ENCODE measurements around the gene LMTK2. TPM values are rescaled to one million over a fixed set of nuclear protein-coding genes. Genes with fewer than 3 reads are reported as not detected.

LMTK2 gene
- total RNA-seq, 1 experiment from 2014 or later = 37.1 TPM

DNA sequence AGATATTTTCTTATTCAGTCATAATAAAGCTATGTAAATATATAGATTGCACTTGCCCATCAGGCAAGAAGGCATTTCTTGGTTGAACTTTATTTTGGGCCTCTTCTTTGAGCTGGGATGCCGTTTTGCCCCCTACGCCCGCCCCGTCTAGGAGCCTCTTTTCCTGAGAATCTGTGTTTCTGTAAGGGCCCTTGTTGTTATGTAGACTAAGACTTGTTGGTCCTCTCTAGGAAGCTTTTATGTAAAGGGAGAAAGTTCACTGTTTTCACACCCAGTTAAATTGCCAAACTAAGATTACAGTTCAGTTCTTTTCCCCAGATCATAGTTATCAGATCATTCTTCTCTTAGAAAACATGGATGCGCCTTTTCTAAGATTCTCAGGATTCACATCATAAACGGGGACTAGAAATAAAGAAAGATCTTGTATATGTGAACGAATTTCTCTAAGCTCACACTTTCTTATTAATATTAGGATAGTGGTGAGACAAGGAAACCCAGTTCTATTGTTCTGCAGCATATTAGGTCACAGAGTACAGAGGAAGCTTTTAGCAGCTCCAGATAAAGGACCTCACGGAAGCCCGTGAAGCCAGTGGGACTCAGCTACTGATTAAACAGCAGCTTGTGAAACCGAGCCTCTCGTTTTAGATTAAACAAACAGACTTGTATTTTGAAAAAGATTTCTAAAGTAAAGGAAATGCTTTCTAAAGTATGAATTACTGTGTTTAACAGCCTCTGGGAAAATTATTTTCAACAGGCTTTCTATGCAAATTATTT, 3.8 kb downstream of the LMTK2 start:
- intact Hi-C loops (cut with micrococcal nuclease; ENCODE audit: unreplicated experiment) = no loop called here
- TF ChIP-seq EZH2 (IDR thresholded peaks at IDR 0.05; ENCODE audit: low read depth) = no peak
- TF ChIP-seq, protein P1, sequence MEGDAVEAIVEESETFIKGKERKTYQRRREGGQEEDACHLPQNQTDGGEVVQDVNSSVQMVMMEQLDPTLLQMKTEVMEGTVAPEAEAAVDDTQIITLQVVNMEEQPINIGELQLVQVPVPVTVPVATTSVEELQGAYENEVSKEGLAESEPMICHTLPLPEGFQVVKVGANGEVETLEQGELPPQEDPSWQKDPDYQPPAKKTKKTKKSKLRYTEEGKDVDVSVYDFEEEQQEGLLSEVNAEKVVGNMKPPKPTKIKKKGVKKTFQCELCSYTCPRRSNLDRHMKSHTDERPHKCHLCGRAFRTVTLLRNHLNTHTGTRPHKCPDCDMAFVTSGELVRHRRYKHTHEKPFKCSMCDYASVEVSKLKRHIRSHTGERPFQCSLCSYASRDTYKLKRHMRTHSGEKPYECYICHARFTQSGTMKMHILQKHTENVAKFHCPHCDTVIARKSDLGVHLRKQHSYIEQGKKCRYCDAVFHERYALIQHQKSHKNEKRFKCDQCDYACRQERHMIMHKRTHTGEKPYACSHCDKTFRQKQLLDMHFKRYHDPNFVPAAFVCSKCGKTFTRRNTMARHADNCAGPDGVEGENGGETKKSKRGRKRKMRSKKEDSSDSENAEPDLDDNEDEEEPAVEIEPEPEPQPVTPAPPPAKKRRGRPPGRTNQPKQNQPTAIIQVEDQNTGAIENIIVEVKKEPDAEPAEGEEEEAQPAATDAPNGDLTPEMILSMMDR (conservative IDR thresholded peaks at IDR 0.05) = no peak
- Histone ChIP-seq H3K36me3 (ENCODE audit: low read depth) (no peaks in the 10 kb centered on the region; the same call in 1 of the 2 replicates), H3F3A (ENCODE audit: insufficient read depth, low read depth) (peaks cover 16% of the 10 kb centered on the region), H3K9me2 (ENCODE audit: insufficient read depth) (0 out of 2 replicates have a peak, but pooled peaks cover 5% of the 10 kb centered on the region), H3K27me3 (ENCODE audit: insufficient read depth, low read depth) (no peaks in the 10 kb centered on the region), H2AFZ (no peak overlapping the region), H3K9me3 (ENCODE audit: insufficient read depth, low read depth) (no peaks in the 10 kb centered on the region), H3K4me3 (peak overlapping the region; percentile 31; the same call in 1 of the 2 replicates), H4K20me1 (ENCODE audit: insufficient read depth) (peaks cover 6% of the 10 kb centered on the region), H3K79me2 (ENCODE audit: low read depth) (peaks cover 87% of the 10 kb centered on the region), H3K27ac (peak overlapping the region; percentile 22), H3K4me1 (replicated peaks; ENCODE audit: insufficient read depth) (peaks cover 40% of the 10 kb centered on the region), H3K4me2 (peak overlapping the region; percentile 83)
- BruUV-seq (replicated peaks) = no TSS peak
- peak in 1 of 2 experiments; percentile 62 for DNase-seq
- POLR2A ChIA-PET (ENCODE audit: unreplicated experiment) = interaction anchor here (0.5 to 0.9 kb wide), 3 partner anchors 10 to 774 kb away, joined by 4 to 8 read pairs (median 4); no protein-coding TSS in a partner anchor
- CTCF ChIA-PET = interaction anchor here (0.6 to 1.2 kb wide), 4 partner anchors 22 to 264 kb away, joined by 3 to 14 read pairs (median 4); no protein-coding TSS in a partner anchor

DNA sequence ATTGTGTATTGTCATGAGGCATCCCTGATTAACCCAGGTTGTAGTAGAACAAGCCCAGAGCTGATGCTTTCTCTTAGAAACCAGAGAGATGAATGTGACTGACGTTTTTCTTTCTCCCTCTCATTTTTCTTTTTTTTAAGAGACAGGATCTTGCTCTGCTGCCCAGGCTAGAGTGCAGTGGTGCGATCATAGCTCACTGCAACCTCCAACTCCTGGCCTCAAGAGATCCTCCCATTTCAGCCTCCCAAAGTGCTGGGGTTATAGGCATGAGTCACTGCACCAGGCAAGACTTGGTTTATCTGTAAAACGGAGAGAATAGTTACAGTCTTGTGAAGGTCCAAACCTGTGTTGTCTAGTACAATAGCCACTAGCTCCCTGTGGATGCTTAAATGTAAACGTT, 5.4 kb downstream of the LMTK2 start:
- no peaks in the 10 kb centered on the region for H3K9me3 ChIP-seq (ENCODE audit: insufficient read depth, low read depth)
- no peak overlapping the region for H3K4me3 ChIP-seq
- POLR2A ChIA-PET (ENCODE audit: unreplicated experiment) = no interaction called here
- no peaks in the 10 kb centered on the region for H3K27me3 ChIP-seq (ENCODE audit: insufficient read depth, low read depth)
- 0 out of 2 replicates have a peak, but pooled peaks cover 5% of the 10 kb centered on the region for H3K9me2 ChIP-seq (ENCODE audit: insufficient read depth)
- no TSS peak for BruUV-seq (replicated peaks)
- H3F3A ChIP-seq (ENCODE audit: insufficient read depth, low read depth) = peaks cover 14% of the 10 kb centered on the region; the same call in 1 of the 2 replicates
- CTCF ChIA-PET = no interaction called here
- H3K4me1 ChIP-seq (replicated peaks; ENCODE audit: insufficient read depth) = peaks cover 47% of the 10 kb centered on the region
- no peak for TF ChIP-seq EZH2 (IDR thresholded peaks at IDR 0.05; ENCODE audit: low read depth)
- TF ChIP-seq, protein P1 (conservative IDR thresholded peaks at IDR 0.05) = no peak
- no peak overlapping the region for H3K27ac ChIP-seq
- peaks cover 6% of the 10 kb centered on the region for H4K20me1 ChIP-seq (ENCODE audit: insufficient read depth)
- H2AFZ ChIP-seq = no peak overlapping the region
- intact Hi-C loops (cut with micrococcal nuclease; ENCODE audit: unreplicated experiment) = no loop called here
- H3K79me2 ChIP-seq (ENCODE audit: low read depth) = peaks cover 100% of the 10 kb centered on the region
- no peaks in the 10 kb centered on the region; the same call in 1 of the 2 replicates for H3K36me3 ChIP-seq (ENCODE audit: low read depth)
- no peak overlapping the region for H3K4me2 ChIP-seq
- DNase-seq = no peak

DNA sequence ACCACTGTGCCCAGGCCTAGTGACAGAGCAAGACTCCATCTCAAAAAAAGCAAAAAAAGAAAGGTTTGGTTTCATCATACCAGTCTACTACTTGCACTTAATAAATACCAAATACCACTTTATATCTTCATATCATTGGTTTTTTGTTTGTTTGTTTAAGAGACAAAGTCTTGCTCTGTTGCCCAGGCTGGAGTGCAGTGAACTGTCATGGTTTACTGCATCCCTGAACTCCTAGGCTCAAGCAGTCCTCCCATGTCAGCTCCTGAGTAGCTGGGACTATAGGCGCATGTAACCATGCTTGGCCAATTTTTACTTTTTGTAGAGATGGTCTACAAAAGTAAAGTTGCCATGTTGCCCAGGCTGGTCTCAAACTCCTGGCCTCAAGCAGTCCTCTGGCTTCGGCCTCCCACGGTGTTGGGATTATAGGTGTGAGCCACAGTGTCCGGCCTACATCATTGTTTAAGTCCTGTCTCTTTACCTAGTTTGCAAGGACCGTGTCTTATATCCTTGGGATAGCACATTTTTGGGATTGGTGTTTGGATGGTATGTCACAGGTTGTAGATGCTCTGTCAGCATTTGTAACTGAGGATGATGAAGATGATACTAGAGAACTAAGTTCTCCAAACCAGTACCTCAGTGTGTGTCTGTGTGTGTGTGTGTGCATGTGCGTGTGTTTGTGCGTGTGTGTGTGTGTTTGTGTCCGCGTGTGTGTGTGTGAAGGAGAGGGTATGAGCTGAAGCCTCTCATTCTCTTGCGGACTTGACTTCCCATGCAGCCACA, 9.3 kb downstream of the LMTK2 start:
- POLR2A ChIA-PET (ENCODE audit: unreplicated experiment) = interaction anchor here (0.6 kb wide), 1 partner anchor 53 kb away, joined by 4 read pairs; no protein-coding TSS in a partner anchor

More for the DNA sequence above, 9.3 kb downstream of the LMTK2 start:
- H3K27me3 ChIP-seq (ENCODE audit: insufficient read depth, low read depth) = no peaks in the 10 kb centered on the region
- H2AFZ ChIP-seq = no peak overlapping the region
- peaks cover 58% of the 10 kb centered on the region for H3K4me1 ChIP-seq (replicated peaks; ENCODE audit: insufficient read depth)
- CTCF ChIA-PET = no interaction called here
- no peaks in the 10 kb centered on the region for H3K36me3 ChIP-seq (ENCODE audit: low read depth)
- TF ChIP-seq, protein P1 (conservative IDR thresholded peaks at IDR 0.05) = no peak
- TF ChIP-seq EZH2 (IDR thresholded peaks at IDR 0.05; ENCODE audit: low read depth) = no peak
- no peak overlapping the region for H3K4me3 ChIP-seq
- H3K9me2 ChIP-seq (ENCODE audit: insufficient read depth) = 0 out of 2 replicates have a peak, but pooled peaks cover 1% of the 10 kb centered on the region
- H3F3A ChIP-seq (ENCODE audit: insufficient read depth, low read depth) = peaks cover 36% of the 10 kb centered on the region
- peak overlapping the region; percentile 87 for H3K27ac ChIP-seq
- H3K9me3 ChIP-seq (ENCODE audit: insufficient read depth, low read depth) = no peaks in the 10 kb centered on the region
- no peaks in the 10 kb centered on the region; the same call in 1 of the 2 replicates for H4K20me1 ChIP-seq (ENCODE audit: insufficient read depth)
- BruUV-seq (replicated peaks) = no TSS peak
- intact Hi-C loops (cut with micrococcal nuclease; ENCODE audit: unreplicated experiment) = loop anchor here (5.0 kb wide), 1 partner anchor 236 kb away; no protein-coding TSS in a partner anchor
- peak overlapping the region; percentile 72 for H3K4me2 ChIP-seq
- H3K79me2 ChIP-seq (ENCODE audit: low read depth) = peaks cover 98% of the 10 kb centered on the region
- DNase-seq = no peak

Measured in PC-9 (cell line).